ENCODE data around the gene TMEM259. TPM values are rescaled to one million over a fixed set of nuclear protein-coding genes. Genes with fewer than 3 reads are reported as not detected.

TMEM259 gene
- total and polyA plus RNA-seq, 2 donors (not counting 1 experiment from before 2014, with no cell fraction given) = 373 to 607 TPM

DNA sequence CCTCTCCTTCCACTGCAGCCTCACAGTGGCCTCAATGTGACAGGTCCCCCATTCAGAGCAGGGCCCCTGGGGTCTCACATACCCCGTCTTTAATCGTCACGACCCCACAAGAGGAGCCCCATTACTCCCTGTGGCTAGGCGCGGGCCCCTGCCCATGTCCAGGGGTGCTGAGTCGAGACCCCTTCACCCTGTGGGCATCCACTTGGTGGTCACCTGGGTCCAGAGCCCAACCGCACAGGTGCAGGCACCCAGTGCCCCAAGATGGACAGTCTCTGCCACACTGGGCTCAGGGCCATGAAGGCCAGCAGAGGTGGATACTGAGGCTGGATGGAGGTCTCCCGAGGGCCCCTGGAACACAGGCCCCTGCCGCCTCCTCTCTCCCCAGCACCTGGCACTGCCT, 3.0 kb downstream of the TMEM259 start:
- Mint-ChIP-seq H3K4me1 (peaks cover 51% of the 10 kb centered on the region), H3K9me3 (ENCODE audit: insufficient read depth) (no peaks in the 10 kb centered on the region), H3K27ac (no peak overlapping the region), H3K4me3 (peak overlapping the region; percentile 79), H3K27me3 (no peaks in the 10 kb centered on the region)
- intact Hi-C loops (cut with micrococcal nuclease) = no loop called here
- Histone ChIP-seq H3K79me2 (ENCODE audit: control insufficient read depth, insufficient read depth, low read length) (peaks cover 81% of the 10 kb centered on the region), H3K9me3 (ENCODE audit: control extremely low read depth in 1 of 3, control insufficient read depth in 2 of 3, insufficient read depth in 1 of 3, low read length in 2 of 3) (no peaks in the 10 kb centered on the region), H2AFZ (ENCODE audit: insufficient read depth, low read depth, low read length, poor library complexity, severe bottlenecking) (no peak overlapping the region), H3K9ac (ENCODE audit: low read length) (no peak overlapping the region), H3K36me3 (replicated peaks in 1 of 2; ENCODE audit: control extremely low read depth in 1 of 2, control insufficient read depth in 1 of 2, extremely low read depth in 1 of 2, insufficient read depth in 2 of 2, low read length in 1 of 2) (peaks cover 0 to 24% of the 10 kb centered on the region in 2 experiments), H3K27me3 (replicated peaks in 1 of 4; ENCODE audit: control extremely low read depth in 1 of 4, control insufficient read depth in 3 of 4, insufficient read depth in 4 of 4, low read length in 3 of 4) (no peaks in the 10 kb centered on the region), H3K27ac (ENCODE audit: low read length in 2 of 2) (no peak overlapping the region), H4K20me1 (ENCODE audit: control insufficient read depth, insufficient read depth, low read length, poor library complexity, severe bottlenecking) (peaks cover 78% of the 10 kb centered on the region), H3K4me1 (ENCODE audit: control insufficient read depth in 2 of 2, insufficient read depth in 2 of 2, low read length in 2 of 2) (peaks cover 41 to 65% of the 10 kb centered on the region in 2 donors), H3K4me2 (replicated peaks; ENCODE audit: low read depth, low read length, poor library complexity, severe bottlenecking) (peak overlapping the region; percentile 57), H3K4me3 (ENCODE audit: control extremely low read depth in 1 of 5, extremely low read depth in 1 of 5, insufficient read depth in 1 of 5, low read depth in 2 of 5, low read length in 4 of 5) (no peak overlapping the region)
- TF ChIP-seq EZH2 (IDR thresholded peaks at IDR 0.05; ENCODE audit: borderline replicate concordance, insufficient read depth, low read depth, low read length, poor library complexity, severe bottlenecking) (no peak), CTCF (IDR thresholded peaks at IDR 0.05) (no peak)
- DNase-seq = no peak
- 95% methylated on average over 9 of the region's 9 CpGs for WGBS (ENCODE audit: insufficient coverage)
- ChIA-PET POLR2A (interaction anchor here (0.6 to 1.6 kb wide), 4 partner anchors 9 to 1914 kb away, joined by 3 to 11 read pairs (median 6); no protein-coding TSS in a partner anchor), CTCF (interaction anchor here (1.6 kb wide), 1 partner anchor 223 kb away, joined by 6 read pairs; no protein-coding TSS in a partner anchor)
- ATAC-seq (ENCODE audit: low read depth) = no peak

GRCh38 chr19:1017115-1017905, 3.6 kb downstream of the TMEM259 start:
- no peaks in the 10 kb centered on the region for H3K27me3 Mint-ChIP-seq
- H4K20me1 ChIP-seq (ENCODE audit: control insufficient read depth, insufficient read depth, low read length, poor library complexity, severe bottlenecking) = peaks cover 84% of the 10 kb centered on the region
- H3K36me3 ChIP-seq (replicated peaks in 1 of 2; ENCODE audit: control extremely low read depth in 1 of 2, control insufficient read depth in 1 of 2, extremely low read depth in 1 of 2, insufficient read depth in 2 of 2, low read length in 1 of 2) = peaks cover 0 to 29% of the 10 kb centered on the region in 2 experiments
- intact Hi-C loops (cut with micrococcal nuclease) = no loop called here
- H3K27ac Mint-ChIP-seq = peak overlapping the region; percentile 85
- H3K4me3 Mint-ChIP-seq = peak overlapping the region; percentile 79
- H3K9me3 ChIP-seq (ENCODE audit: control extremely low read depth in 1 of 3, control insufficient read depth in 2 of 3, insufficient read depth in 1 of 3, low read length in 2 of 3) = no peaks in the 10 kb centered on the region
- 67% methylated on average over 24 of the region's 24 CpGs for WGBS (ENCODE audit: insufficient coverage)
- H3K4me1 Mint-ChIP-seq = peaks cover 51% of the 10 kb centered on the region
- H3K4me3 ChIP-seq (ENCODE audit: control extremely low read depth in 1 of 5, extremely low read depth in 1 of 5, insufficient read depth in 1 of 5, low read depth in 2 of 5, low read length in 4 of 5) = peak overlapping the region in 1 of 5 experiments; percentile 9
- H3K27me3 ChIP-seq (replicated peaks in 1 of 4; ENCODE audit: control extremely low read depth in 1 of 4, control insufficient read depth in 3 of 4, insufficient read depth in 4 of 4, low read length in 3 of 4) = no peaks in the 10 kb centered on the region
- no peak for DNase-seq
- H3K9ac ChIP-seq (ENCODE audit: low read length) = peak overlapping the region; percentile 15
- no peak for TF ChIP-seq CTCF (IDR thresholded peaks at IDR 0.05)
- TF ChIP-seq EZH2 (IDR thresholded peaks at IDR 0.05; ENCODE audit: borderline replicate concordance, insufficient read depth, low read depth, low read length, poor library complexity, severe bottlenecking) = no peak
- H3K4me2 ChIP-seq (replicated peaks; ENCODE audit: low read depth, low read length, poor library complexity, severe bottlenecking) = peak overlapping the region; percentile 57
- H3K27ac ChIP-seq (ENCODE audit: low read length in 2 of 2) = no peak overlapping the region
- no peaks in the 10 kb centered on the region for H3K9me3 Mint-ChIP-seq (ENCODE audit: insufficient read depth)
- H3K79me2 ChIP-seq (ENCODE audit: control insufficient read depth, insufficient read depth, low read length) = peaks cover 83% of the 10 kb centered on the region
- ChIA-PET POLR2A (interaction anchor here (0.6 to 1.6 kb wide), 5 partner anchors 8 to 85 kb away, joined by 3 to 11 read pairs (median 6); partner anchors contain the start of gene CNN2), CTCF (interaction anchor here (0.5 kb wide), 1 partner anchor 14 kb away, joined by 3 read pairs; no protein-coding TSS in a partner anchor)
- H2AFZ ChIP-seq (ENCODE audit: insufficient read depth, low read depth, low read length, poor library complexity, severe bottlenecking) = no peak overlapping the region
- H3K4me1 ChIP-seq (ENCODE audit: control insufficient read depth in 2 of 2, insufficient read depth in 2 of 2, low read length in 2 of 2) = peaks cover 41 to 65% of the 10 kb centered on the region in 2 donors
- ATAC-seq (ENCODE audit: low read depth) = no peak
